ENCODE data around the gene WNT7A.

The WNT7A gene

DNA sequence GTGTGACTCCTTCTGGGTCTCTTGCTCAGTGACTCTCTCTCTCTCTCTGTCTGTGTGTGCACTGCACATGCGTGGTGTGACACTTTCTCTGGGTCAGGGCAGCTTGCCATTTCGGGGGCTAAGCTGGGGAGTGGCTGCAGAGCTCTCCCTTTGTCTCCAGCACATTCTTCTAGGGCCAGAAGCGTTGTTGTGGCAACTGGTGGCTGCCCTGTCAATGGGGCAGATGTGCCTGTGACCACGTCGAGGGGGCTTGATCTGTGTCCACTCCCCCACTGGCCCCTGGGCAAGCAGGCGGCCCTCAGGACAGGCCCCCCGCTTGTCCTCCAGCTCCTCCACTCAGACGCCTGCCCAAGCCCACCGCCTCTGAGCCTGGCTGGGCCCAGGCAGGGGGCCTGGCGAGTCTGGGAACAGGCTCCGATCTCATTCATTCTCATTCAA lies 67.8 kb downstream of the WNT7A start:
- Mint-ChIP-seq H3K4me3 (no peak overlapping the region), H3K9me3 (peaks cover 20% of the 10 kb centered on the region), H3K36me3 (ENCODE audit: low read depth) (peaks cover 9% of the 10 kb centered on the region), H3K27ac (no peak overlapping the region), H3K27me3 (ENCODE audit: low read depth) (no peaks in the 10 kb centered on the region), H3K4me1 (ENCODE audit: low read depth) (no peaks in the 10 kb centered on the region)
- DNase-seq (ENCODE audit: low spot score), result no peak

DNA sequence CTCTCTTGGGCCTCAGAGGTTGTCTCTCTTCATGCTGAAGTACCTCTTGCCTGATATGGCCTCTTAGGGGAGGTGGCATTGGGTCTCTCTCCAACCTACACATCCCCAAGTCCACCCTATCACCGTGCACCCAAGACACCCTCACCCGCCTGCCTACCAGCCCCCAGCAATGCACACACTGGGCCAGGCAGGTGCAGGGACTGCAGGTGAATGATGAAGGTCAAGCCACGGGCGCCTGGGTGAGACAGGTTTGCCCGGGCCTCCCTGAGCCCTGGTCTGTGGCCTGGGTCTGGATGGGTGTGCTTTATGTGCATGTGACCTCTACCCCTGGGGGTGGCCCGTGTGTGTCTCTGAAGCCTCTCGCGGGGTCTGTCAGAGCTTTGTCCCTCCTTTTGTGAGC lies 68.3 kb downstream of the WNT7A start:
- Mint-ChIP-seq H3K36me3 (ENCODE audit: low read depth) (peaks cover 9% of the 10 kb centered on the region), H3K9me3 (peaks cover 17% of the 10 kb centered on the region), H3K4me3 (no peak overlapping the region), H3K27me3 (ENCODE audit: low read depth) (no peaks in the 10 kb centered on the region), H3K4me1 (ENCODE audit: low read depth) (no peaks in the 10 kb centered on the region), H3K27ac (no peak overlapping the region)
- no peak for DNase-seq (ENCODE audit: low spot score)

DNA sequence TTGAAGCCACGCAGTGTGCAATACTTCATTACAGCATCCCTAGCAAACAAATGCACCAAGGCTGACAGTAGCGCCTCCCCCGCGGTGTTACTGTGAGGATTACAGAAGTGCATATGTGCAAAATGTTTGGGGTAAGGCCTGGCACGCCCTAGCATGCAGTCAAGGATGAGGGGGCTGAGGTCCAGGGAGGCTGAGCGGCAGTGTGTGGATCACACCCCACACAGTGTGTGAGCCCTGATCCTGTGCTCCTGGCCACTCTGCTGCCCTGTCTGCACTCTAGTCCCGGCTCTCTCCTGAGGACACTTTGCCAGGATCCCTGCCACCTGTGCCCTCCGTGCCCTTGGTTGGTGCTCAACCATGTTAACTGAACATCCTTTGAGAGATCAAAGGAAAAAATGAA lies 71.3 kb downstream of the WNT7A start:
- H3K27me3 Mint-ChIP-seq (ENCODE audit: low read depth), result no peaks in the 10 kb centered on the region

DNA sequence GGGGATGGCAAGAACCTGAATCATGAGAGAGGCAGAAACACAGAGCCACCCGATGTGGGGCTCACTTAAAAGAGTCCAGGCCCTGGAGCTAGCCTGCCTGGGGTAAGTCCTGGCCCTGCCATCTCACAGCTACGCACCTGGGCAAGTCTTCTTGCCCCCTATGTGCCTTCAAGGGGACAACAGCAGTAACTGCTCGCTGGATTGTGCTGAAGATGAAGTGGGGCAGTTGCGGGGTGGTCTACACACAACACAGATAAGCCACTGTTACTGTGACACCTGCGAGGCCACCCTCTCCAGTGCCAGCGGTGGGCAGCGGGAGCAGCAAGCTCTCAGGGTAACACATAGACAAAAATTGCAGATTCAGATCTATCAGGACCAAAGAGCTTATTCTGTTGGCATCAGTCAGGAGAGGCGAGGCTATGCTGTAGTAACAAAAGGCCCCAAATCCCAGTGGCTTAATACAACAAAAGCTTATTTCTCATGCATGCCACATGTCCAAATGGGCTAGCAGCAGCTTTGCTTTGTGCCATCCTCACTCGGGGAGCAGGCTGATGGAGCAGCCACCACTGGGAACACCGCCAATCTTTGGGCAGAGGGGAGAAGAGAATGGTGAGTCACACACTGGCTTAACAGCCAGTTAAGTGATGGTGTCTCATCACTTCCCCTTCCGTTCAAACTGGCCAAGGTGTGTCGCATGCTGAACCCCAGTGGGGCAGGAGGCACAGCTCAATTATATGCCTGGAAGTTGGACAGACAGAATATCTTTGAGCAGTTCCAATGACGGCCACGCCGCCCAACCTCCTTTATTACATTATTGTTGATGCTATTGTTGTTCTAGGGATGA lies 78.3 kb downstream of the WNT7A start:
- Mint-ChIP-seq H3K27me3 (ENCODE audit: low read depth) (peaks cover 2% of the 10 kb centered on the region), H3K4me1 (ENCODE audit: low read depth) (no peaks in the 10 kb centered on the region)

More for the DNA sequence above, 71.3 kb downstream of the WNT7A start:
- Mint-ChIP-seq H3K4me3 (no peak overlapping the region), H3K36me3 (ENCODE audit: low read depth) (peaks cover 2% of the 10 kb centered on the region), H3K4me1 (ENCODE audit: low read depth) (no peaks in the 10 kb centered on the region), H3K27ac (no peak overlapping the region), H3K9me3 (peaks cover 5% of the 10 kb centered on the region)
- no peak for DNase-seq (ENCODE audit: low spot score)

DNA sequence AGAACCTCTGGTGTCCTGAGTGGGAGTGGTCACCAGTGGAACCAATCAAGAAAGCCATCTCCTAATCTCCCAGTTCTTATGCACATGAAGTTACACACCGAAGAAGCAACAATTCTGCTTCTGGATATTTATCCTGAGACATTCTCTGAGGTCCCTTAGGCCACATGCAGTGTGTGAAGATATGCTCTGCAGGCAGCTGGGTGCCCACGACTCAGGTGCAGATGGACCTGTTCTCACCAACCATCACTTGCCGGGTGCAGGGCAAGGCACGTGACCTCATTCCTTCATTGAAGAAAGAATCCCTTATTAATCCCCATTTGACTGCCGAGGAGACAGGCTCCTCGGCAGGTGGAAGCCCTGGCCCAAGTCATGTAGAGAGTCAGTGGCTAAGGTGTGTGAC lies 79.8 kb downstream of the WNT7A start:
- H3K4me1 Mint-ChIP-seq (ENCODE audit: low read depth), result no peaks in the 10 kb centered on the region
- no peak for DNase-seq (ENCODE audit: low spot score)
- H3K36me3 Mint-ChIP-seq (ENCODE audit: low read depth), result no peaks in the 10 kb centered on the region
- no peaks in the 10 kb centered on the region for H3K9me3 Mint-ChIP-seq
- H3K4me3 Mint-ChIP-seq, result no peak overlapping the region
- no peak overlapping the region for H3K27ac Mint-ChIP-seq
- H3K27me3 Mint-ChIP-seq (ENCODE audit: low read depth), result peaks cover 2% of the 10 kb centered on the region

More for the DNA sequence above, 78.3 kb downstream of the WNT7A start:
- Mint-ChIP-seq H3K4me3 (no peak overlapping the region), H3K27ac (no peak overlapping the region), H3K36me3 (ENCODE audit: low read depth) (no peaks in the 10 kb centered on the region), H3K9me3 (no peaks in the 10 kb centered on the region)
- no peak for DNase-seq (ENCODE audit: low spot score)

DNA sequence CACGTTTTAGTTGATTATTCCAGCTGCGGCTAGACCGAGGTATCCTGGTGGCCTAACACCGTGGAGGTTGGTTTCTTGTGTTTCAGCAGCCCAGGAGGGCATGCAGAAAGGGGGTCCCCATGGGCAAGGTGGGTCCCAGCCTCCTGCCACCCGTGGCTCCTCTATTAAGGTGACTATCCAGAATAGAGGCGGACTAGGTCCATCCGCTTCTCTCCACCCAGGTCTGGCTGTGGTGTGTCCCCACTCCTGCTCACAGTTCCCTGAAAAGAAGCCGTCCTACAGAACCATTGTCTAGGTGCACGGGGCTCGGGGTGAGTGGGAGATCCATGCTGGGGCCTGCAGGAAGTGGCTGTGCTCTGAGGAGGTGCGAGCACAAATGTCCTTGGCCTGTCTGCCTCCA lies 81.5 kb downstream of the WNT7A start:
- no peak for DNase-seq (ENCODE audit: low spot score)
- Mint-ChIP-seq H3K4me1 (ENCODE audit: low read depth) (no peaks in the 10 kb centered on the region), H3K36me3 (ENCODE audit: low read depth) (no peaks in the 10 kb centered on the region), H3K4me3 (no peak overlapping the region), H3K27me3 (ENCODE audit: low read depth) (peaks cover 5% of the 10 kb centered on the region), H3K9me3 (no peaks in the 10 kb centered on the region), H3K27ac (no peak overlapping the region)

DNA sequence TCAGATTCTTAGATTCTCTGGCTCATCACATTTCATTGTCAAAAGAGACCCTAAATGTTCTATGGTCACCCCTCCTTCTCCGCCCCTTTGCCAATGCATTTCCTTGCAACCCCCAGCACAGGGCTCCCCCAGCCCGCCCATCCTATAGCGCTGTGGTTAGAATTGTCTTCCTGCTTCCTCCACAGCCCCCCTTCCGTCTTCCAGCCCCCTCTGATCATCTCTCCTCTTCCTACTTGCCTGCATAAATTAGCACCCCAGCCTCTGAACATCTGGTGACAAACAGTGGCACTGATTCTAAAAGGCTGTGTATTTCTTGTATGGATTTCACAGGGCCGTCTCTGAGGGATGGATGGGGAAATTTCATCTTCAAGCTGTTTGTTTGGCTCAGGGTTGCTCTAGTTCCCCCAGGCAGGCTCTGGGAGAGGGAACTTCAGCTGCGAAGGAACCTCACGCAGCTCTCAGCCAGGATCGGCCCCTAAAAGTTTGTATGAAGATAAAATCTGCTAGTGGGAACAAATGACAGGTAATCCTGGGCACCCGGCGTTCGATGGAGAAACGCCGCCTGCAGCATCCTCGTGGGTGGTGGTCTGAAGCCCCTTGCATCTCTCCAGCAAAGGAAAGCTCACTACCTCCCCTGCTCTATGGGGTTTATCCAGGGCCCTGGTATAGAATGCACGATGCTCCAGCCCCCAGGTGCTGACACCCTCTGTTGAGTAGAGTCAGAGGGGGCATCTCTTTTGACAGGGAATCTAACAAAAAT lies 83.0 kb downstream of the WNT7A start:
- H3K4me3 Mint-ChIP-seq, result no peak overlapping the region
- H3K36me3 Mint-ChIP-seq (ENCODE audit: low read depth), result no peaks in the 10 kb centered on the region
- H3K4me1 Mint-ChIP-seq (ENCODE audit: low read depth), result no peaks in the 10 kb centered on the region

DNA sequence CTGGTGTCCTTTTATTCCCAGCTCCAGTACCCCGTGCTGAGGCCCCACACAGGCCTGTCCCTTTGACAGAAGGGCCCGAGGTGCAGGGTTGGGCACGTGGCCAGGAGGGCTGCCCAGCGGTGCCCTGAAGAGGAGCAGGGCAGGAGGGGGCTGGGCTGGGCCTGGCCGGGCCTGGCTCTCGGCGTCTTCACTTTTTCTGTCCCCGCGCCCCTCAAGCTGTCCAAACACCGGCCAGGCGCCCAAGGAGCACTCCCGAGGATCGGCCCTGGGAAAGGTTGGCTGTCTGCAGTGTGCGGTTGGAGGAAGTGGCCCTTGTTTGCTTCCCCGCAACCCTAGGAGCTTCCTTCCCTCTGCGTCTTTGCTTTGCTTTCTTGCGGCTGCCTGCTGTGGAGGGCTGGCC lies 84.1 kb downstream of the WNT7A start:
- Mint-ChIP-seq H3K4me1 (ENCODE audit: low read depth) (no peaks in the 10 kb centered on the region), H3K27ac (no peak overlapping the region), H3K36me3 (ENCODE audit: low read depth) (no peaks in the 10 kb centered on the region), H3K9me3 (no peaks in the 10 kb centered on the region), H3K27me3 (ENCODE audit: low read depth) (peaks cover 5% of the 10 kb centered on the region), H3K4me3 (no peak overlapping the region)
- no peak for DNase-seq (ENCODE audit: low spot score)

More for the DNA sequence above, 83.0 kb downstream of the WNT7A start:
- Mint-ChIP-seq H3K27me3 (ENCODE audit: low read depth) (peaks cover 5% of the 10 kb centered on the region), H3K9me3 (no peaks in the 10 kb centered on the region), H3K27ac (no peak overlapping the region)
- DNase-seq (ENCODE audit: low spot score), result no peak

DNA sequence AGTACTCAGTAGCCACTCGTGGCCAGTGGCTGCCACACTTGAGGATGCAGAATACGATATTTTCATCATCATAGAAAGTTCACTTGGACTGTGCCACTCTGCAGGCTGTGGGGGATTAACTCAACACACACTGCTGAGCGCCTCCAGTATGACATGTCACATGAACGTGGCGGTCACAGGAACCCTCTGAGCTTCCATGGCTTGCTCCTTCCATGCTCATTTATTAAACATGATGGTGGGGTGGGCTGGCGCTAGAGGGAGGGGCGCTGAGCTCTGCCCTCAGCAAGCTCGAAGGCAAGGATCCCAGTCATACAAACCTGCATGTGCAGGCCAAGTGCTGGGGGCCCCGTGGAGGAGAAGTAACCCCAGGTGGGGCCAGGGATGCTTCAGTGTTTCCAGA lies 85.5 kb downstream of the WNT7A start:
- H3K36me3 Mint-ChIP-seq (ENCODE audit: low read depth), result no peaks in the 10 kb centered on the region
- H3K27me3 Mint-ChIP-seq (ENCODE audit: low read depth), result peaks cover 5% of the 10 kb centered on the region
- no peak overlapping the region for H3K27ac Mint-ChIP-seq
- no peak for DNase-seq (ENCODE audit: low spot score)
- H3K4me1 Mint-ChIP-seq (ENCODE audit: low read depth), result no peaks in the 10 kb centered on the region
- H3K4me3 Mint-ChIP-seq, result no peak overlapping the region
- H3K9me3 Mint-ChIP-seq, result no peaks in the 10 kb centered on the region

DNA sequence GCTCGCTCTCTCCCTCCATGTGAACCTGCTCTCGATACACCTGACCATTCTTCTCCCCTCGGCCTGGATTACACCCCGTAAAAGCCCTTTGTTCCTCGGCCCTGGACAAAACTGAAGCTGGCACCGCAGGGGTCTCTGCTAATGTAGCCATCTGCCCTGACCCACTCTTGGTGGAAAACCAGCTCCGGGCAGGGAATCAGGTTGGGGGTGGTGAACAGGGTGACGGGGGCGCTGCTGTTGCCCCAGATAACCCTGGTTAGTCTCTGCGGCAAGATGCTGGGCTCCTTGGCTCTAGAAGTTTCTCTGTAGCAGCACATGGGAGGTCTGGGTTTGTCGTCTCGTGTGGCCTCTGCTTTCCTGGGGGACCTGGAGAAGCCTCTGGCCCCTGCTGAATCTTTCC lies 86.4 kb downstream of the WNT7A start:
- no peaks in the 10 kb centered on the region for H3K9me3 Mint-ChIP-seq
- H3K27me3 Mint-ChIP-seq (ENCODE audit: low read depth), result peaks cover 5% of the 10 kb centered on the region
- no peak overlapping the region for H3K4me3 Mint-ChIP-seq
- H3K4me1 Mint-ChIP-seq (ENCODE audit: low read depth), result no peaks in the 10 kb centered on the region
- no peak overlapping the region for H3K27ac Mint-ChIP-seq
- DNase-seq (ENCODE audit: low spot score), result no peak
- no peaks in the 10 kb centered on the region for H3K36me3 Mint-ChIP-seq (ENCODE audit: low read depth)

DNA sequence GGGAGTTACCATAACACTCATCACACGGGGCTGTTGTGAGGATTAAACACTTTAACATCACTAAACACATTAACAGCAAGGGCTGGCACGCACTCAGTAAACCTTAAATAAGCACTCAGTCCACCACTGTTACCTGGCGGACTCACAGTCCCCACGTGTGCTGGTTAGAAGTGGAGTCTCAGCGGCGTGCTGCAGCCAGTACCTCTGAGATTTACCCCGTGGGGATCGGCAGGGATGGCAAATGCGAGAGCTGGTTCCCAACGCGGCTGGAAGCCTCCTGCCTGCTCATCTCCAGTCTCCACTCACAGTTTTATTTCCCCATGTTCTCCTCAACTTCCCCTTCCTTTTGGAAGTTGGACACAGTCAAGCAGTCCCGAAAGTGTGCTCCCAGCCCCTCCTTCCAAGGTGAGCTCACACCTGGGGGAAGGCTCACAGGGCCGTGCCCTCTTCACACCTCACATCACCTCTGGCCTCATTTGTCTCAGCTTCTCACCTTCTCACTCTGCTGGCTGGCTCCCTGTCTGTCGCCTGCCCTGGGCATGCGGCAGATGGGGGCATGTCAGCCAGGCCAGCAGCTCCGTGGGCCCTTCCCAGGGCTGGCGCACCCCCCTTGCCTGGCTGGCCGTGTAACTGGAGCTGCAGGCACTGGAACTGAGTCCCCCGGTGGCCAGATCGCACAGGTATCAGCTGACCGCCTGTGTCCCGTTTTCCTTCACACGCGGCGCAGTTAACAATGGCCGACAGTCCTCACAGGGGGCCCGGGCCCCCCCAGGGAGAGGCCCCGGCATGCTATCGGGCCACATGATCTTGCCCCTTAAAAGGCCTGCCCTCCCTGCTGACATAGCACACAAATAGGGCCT lies 87.1 kb downstream of the WNT7A start:
- no peaks in the 10 kb centered on the region for H3K9me3 Mint-ChIP-seq

DNA sequence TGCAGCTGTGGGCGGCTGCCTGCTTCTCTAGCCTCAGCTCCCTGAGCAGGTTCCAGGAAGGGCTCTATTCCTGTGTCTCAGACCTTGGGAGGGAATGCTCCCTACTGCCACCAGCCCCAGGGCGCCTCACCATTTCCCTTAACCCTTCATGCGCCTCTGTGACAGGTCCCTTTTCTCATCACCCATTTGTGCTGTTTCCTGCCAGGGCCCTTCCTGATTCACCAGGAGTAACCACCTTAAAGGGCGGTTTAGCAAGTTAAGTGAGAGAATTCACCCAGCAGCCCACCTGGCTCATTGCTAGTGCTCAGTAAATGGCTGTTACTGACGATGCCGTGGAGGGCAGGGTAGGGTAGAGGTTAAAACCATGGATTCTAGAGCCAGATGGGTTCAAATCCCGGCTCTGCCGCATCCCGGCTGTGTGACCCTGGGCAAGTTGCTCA lies 87.8 kb downstream of the WNT7A start:
- Mint-ChIP-seq H3K27ac (no peak overlapping the region), H3K4me1 (ENCODE audit: low read depth) (no peaks in the 10 kb centered on the region), H3K9me3 (no peaks in the 10 kb centered on the region), H3K36me3 (ENCODE audit: low read depth) (no peaks in the 10 kb centered on the region), H3K4me3 (no peak overlapping the region), H3K27me3 (ENCODE audit: low read depth) (peaks cover 3% of the 10 kb centered on the region)
- DNase-seq (ENCODE audit: low spot score), result no peak

More for the DNA sequence above, 87.1 kb downstream of the WNT7A start:
- DNase-seq (ENCODE audit: low spot score), result no peak
- H3K27ac Mint-ChIP-seq, result no peak overlapping the region
- H3K36me3 Mint-ChIP-seq (ENCODE audit: low read depth), result no peaks in the 10 kb centered on the region
- H3K4me1 Mint-ChIP-seq (ENCODE audit: low read depth), result no peaks in the 10 kb centered on the region
- peaks cover 5% of the 10 kb centered on the region for H3K27me3 Mint-ChIP-seq (ENCODE audit: low read depth)
- no peak overlapping the region for H3K4me3 Mint-ChIP-seq

DNA sequence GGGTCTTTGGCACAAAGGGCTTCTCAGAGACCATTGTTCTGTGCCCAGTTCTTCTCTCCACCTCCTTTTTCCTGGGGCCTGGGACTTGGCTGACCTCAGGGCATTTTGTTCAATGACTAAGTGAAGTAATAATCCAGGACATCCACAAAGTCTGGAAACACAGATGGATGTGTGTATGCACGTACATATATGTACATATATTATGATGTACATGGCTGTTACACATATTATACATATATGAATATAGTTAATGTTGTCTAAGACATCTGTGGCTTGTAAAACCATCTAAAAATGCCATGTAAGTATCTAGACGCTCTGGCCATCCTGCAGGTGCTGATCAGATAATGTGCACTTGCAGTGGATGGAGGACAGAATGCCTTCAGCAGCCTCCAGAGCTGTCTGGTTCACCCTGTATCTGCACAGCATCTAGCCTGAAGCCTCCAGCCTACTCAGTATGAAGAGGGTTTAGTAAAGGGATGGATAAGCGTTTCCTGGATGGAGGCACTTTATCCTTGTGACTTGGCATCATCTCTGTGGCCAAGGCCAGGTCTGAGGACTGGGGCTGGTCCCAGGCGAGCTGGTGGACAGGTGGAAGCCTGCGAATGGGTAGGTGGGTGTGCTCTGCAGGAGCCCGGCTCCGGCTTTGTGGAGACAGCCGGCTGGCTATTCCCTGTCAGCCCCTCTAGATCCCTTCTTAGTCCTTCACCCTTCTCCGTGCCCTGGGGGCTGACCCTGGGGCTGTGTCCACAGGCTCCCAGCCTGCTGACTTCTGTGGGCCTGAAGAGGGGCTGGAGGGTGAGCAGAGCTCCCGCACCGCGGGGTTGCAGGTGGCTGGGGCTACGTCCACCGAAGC lies 88.4 kb downstream of the WNT7A start:
- H3K4me1 Mint-ChIP-seq (ENCODE audit: low read depth), result no peaks in the 10 kb centered on the region
- H3K9me3 Mint-ChIP-seq, result no peaks in the 10 kb centered on the region
- no peak overlapping the region for H3K27ac Mint-ChIP-seq
- H3K4me3 Mint-ChIP-seq, result no peak overlapping the region
- DNase-seq (ENCODE audit: low spot score), result no peak
- peaks cover 3% of the 10 kb centered on the region for H3K27me3 Mint-ChIP-seq (ENCODE audit: low read depth)
- H3K36me3 Mint-ChIP-seq (ENCODE audit: low read depth), result no peaks in the 10 kb centered on the region

Measured in T-helper 2 cell treated with Interferon-gamma antibody and Interleukin-4, amounts not matched to agents 5 μg/mL and 100 μg/mL, for 36 hours (primary cell).